ENCODE measurements around the gene TRAF1. TPM values are rescaled to one million over a fixed set of nuclear protein-coding genes. Genes with fewer than 3 reads are reported as not detected.
A peak's percentile ranks its signal among the peaks of the same experiment; 100 is the strongest.

Gene TRAF1
- total RNA-seq, 1 donor from 2014 or later = 4.4 TPM

- DNase-seq = no peak
Observed at GRCh38 chr9:120904061-120904977, 22.3 kb downstream of the TRAF1 start.

- no peak for DNase-seq
Observed at GRCh38 chr9:120902569-120903535, 23.7 kb downstream of the TRAF1 start.

- DNase-seq = no peak
Observed at GRCh38 chr9:120901755-120902568, 24.6 kb downstream of the TRAF1 start.

GRCh38 chr9:120900824-120901223 lies 25.8 kb downstream of the TRAF1 start:
- no peak for DNase-seq

- no peak for DNase-seq
Observed at GRCh38 chr9:120899490-120900068, 27.0 kb downstream of the TRAF1 start.

GRCh38 chr9:120898396-120898795 lies 28.2 kb downstream of the TRAF1 start:
- DNase-seq = no peak

- no peak for DNase-seq
Observed at GRCh38 chr9:120895951-120896350, 30.6 kb downstream of the TRAF1 start.

- DNase-seq = peak; percentile 40
Observed at GRCh38 chr9:120894321-120895148, 32.1 kb downstream of the TRAF1 start.

- DNase-seq = no peak
Observed at GRCh38 chr9:120893611-120894307, 32.8 kb downstream of the TRAF1 start.

GRCh38 chr9:120892748-120893610 lies 33.6 kb downstream of the TRAF1 start:
- DNase-seq = peak; percentile 97

GRCh38 chr9:120891884-120892747 lies 34.5 kb downstream of the TRAF1 start:
- peak; percentile 40 for DNase-seq

GRCh38 chr9:120891245-120891883 lies 35.2 kb downstream of the TRAF1 start:
- no peak for DNase-seq

GRCh38 chr9:120890320-120891244 lies 36.0 kb downstream of the TRAF1 start:
- no peak for DNase-seq

- no peak for DNase-seq
Observed at GRCh38 chr9:120889606-120890271, 36.9 kb downstream of the TRAF1 start.

GRCh38 chr9:120888626-120889025 lies 38.0 kb downstream of the TRAF1 start:
- no peak for DNase-seq

- no peak for DNase-seq
Observed at GRCh38 chr9:120886490-120886967, 40.1 kb downstream of the TRAF1 start.

All from dermis blood vessel endothelial cell (primary cell).